Cardiac muscle cell (in vitro differentiated cells and primary cell): ENCODE results near the gene STAT2. TPM values are rescaled to one million over a fixed set of nuclear protein-coding genes. Genes with fewer than 3 reads are reported as not detected.

Source experiments
- DNase-seq, 2 donors: peaks; one replicate each; pipeline versions ENCODE4 v3.0.0 to v3.0.0-alpha.2; 2010 to 2017; ENCODE audit warnings: low read depth in 1 of 2, low spot score in 1 of 2
- H3K27ac ChIP-seq: fragments of 200-600 bp; sonication (generic); 2 replicates; pipeline ENCODE4 v1.5.1; 2016
- H3K27me3 ChIP-seq: fragments of 200-600 bp; sonication (generic); 2 replicates; pipeline ENCODE4 v1.6.0; 2016; ENCODE audit warnings: control low read depth
- H3K36me3 ChIP-seq: fragments of 200-600 bp; sonication (generic); 2 replicates; pipeline ENCODE4 v1.5.1; 2016; ENCODE audit warnings: control low read depth
- H3K4me1 ChIP-seq: fragments of 200-600 bp; sonication (generic); 2 replicates; pipeline ENCODE4 v1.8.1; 2017; ENCODE audit warnings: low read depth, mild to moderate bottlenecking, mixed run types
- H3K4me3 ChIP-seq: fragments of 200-600 bp; sonication (generic); 2 replicates; pipeline ENCODE4 v1.5.1; 2016; ENCODE audit warnings: mild to moderate bottlenecking
- H3K9me3 ChIP-seq: fragments of 200-600 bp; sonication (generic); 2 replicates; pipeline ENCODE4 v1.5.1; 2017; ENCODE audit warnings: low read depth, mild to moderate bottlenecking, control low read depth
- polyA plus RNA-seq: library from polyadenylated mRNA; unstranded; fragments of >200 nt; fragmentation: Nextera tagmentation; extraction: Ambion mirVana; gene quantifications from 2 replicates; pipeline ENCODE4 v1.2.1, GENCODE V29; 2016
- total RNA-seq: library from RNA; depleted of rRNA; stranded (reverse); fragments of >200 nt; gene quantifications from 2 replicates; pipeline ENCODE4 v1.2.3, GENCODE V29; 2016
- TF ChIP-seq, protein P1 (sequence below): IDR thresholded peaks from 2 replicates; pipeline ENCODE4 v1.5.1; 2012; ENCODE audit warnings: low read depth, mild to moderate bottlenecking, low read length

The STAT2 gene
- total and polyA plus RNA-seq, 2 experiments from 2014 or later: 56.2 to 78.7 TPM

DNA sequence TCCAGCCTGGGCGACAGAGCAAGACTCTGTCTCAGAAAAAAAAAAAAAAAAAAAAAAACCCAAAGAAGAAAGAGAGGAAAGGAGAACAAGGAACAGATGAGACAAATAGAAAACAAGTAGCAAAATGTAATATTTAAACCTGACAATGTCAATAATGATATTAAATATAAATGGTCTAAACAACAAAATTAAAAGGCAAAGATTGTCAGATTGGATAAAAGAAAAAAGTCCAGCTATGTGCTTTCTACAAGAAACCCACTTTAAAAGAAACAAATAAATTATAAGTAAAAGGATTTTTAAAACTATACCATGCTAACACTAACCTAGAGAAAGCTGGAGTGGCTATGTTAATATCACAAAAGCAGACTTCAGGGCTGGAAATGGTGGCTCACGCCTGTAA lies 32.4 kb upstream of the STAT2 start:
- no peaks in the 10 kb centered on the region for H3K4me1 ChIP-seq
- H3K36me3 ChIP-seq: no peaks in the 10 kb centered on the region
- no peaks in the 10 kb centered on the region for H3K9me3 ChIP-seq
- TF ChIP-seq, protein P1, sequence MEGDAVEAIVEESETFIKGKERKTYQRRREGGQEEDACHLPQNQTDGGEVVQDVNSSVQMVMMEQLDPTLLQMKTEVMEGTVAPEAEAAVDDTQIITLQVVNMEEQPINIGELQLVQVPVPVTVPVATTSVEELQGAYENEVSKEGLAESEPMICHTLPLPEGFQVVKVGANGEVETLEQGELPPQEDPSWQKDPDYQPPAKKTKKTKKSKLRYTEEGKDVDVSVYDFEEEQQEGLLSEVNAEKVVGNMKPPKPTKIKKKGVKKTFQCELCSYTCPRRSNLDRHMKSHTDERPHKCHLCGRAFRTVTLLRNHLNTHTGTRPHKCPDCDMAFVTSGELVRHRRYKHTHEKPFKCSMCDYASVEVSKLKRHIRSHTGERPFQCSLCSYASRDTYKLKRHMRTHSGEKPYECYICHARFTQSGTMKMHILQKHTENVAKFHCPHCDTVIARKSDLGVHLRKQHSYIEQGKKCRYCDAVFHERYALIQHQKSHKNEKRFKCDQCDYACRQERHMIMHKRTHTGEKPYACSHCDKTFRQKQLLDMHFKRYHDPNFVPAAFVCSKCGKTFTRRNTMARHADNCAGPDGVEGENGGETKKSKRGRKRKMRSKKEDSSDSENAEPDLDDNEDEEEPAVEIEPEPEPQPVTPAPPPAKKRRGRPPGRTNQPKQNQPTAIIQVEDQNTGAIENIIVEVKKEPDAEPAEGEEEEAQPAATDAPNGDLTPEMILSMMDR: no peak
- DNase-seq: no peak
- no peak overlapping the region for H3K4me3 ChIP-seq
- no peak overlapping the region for H3K27ac ChIP-seq
- H3K27me3 ChIP-seq: no peaks in the 10 kb centered on the region

- no peak for DNase-seq
- Histone ChIP-seq H3K27ac (no peak overlapping the region), H3K27me3 (no peaks in the 10 kb centered on the region), H3K4me1 (no peaks in the 10 kb centered on the region), H3K36me3 (no peaks in the 10 kb centered on the region), H3K9me3 (no peaks in the 10 kb centered on the region), H3K4me3 (no peak overlapping the region)
- TF ChIP-seq, protein P1: no peak
These were observed 31.8 kb upstream of the STAT2 start for GRCh38 chr12:56391721-56392120.

DNA sequence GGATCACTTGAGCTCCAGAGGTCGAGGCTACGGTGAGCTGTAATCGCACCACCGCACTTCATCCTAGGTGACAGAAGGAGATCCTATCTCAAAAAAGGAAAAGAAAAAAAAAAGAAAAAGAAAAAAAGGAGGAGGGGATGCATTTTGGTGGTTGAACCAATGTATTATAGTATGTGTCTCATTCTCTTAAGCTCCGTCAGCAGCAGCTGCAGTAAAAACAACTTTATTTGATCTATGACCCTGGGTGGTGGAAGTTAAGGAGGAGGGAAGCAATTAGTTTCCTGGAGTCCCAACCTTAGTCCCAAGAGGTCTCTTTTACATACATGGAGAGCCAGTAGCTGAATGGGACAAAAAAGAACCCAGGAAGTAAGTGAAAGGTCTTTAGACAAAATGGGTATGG lies 29.5 kb upstream of the STAT2 start:
- Histone ChIP-seq H3K27ac (no peak overlapping the region), H3K36me3 (no peaks in the 10 kb centered on the region), H3K9me3 (no peaks in the 10 kb centered on the region), H3K4me1 (no peaks in the 10 kb centered on the region), H3K27me3 (no peaks in the 10 kb centered on the region), H3K4me3 (no peak overlapping the region)
- no peak for DNase-seq
- TF ChIP-seq, protein P1: no peak

GRCh38 chr12:56387152-56387736 lies 27.3 kb upstream of the STAT2 start:
- Histone ChIP-seq H3K27me3 (no peaks in the 10 kb centered on the region), H3K9me3 (no peaks in the 10 kb centered on the region), H3K36me3 (no peaks in the 10 kb centered on the region), H3K4me1 (no peaks in the 10 kb centered on the region), H3K4me3 (no peak overlapping the region), H3K27ac (no peak overlapping the region)
- TF ChIP-seq, protein P1: no peak
- DNase-seq: peak in 1 of 2 donors; percentile 33

DNA sequence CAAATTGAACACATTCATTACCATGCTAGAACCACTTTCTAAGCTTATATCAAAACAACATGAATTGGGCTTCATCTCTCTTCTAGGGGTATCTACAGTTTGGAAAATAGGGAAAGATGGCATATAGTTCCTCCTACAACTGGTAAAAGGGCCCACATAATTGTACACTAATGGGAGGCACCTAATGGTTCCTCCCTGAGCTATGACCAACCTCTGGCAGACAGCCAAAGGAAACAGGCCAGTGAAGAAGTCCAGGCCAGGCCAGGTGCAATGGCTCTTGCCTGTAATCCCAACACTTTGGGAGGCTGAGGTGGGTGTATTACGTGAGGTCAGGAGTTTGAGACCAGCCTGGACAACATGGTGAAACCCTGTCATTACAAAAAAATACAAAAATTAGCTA lies 26.0 kb upstream of the STAT2 start:
- Histone ChIP-seq H3K4me3 (no peak overlapping the region), H3K27ac (no peak overlapping the region), H3K4me1 (no peaks in the 10 kb centered on the region), H3K9me3 (no peaks in the 10 kb centered on the region), H3K36me3 (no peaks in the 10 kb centered on the region), H3K27me3 (no peaks in the 10 kb centered on the region)
- peak in 1 of 2 donors; percentile 6 for DNase-seq
- TF ChIP-seq, protein P1: no peak

DNA sequence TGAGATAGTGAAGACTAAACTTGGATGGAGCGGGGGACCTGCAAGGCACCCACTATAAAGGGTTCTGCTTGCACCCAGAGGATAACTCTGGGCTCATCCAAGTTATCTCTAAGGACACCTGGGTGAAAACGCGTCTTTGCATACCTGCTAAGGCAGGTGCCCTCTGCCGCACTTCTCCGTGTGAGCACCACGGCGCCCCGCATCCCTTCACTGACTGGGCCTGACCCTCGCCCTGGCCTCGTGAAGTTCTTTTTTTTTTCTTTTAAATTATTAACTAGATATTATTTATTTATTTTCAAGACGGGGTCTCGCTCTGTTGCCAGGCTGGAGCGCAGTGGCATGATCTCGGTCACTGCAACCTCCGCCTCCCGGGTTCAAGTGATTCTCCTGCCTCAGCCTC lies 22.7 kb upstream of the STAT2 start:
- Histone ChIP-seq H3K4me3 (no peak overlapping the region), H3K27ac (no peak overlapping the region), H3K36me3 (no peaks in the 10 kb centered on the region), H3K27me3 (no peaks in the 10 kb centered on the region), H3K9me3 (no peaks in the 10 kb centered on the region), H3K4me1 (no peaks in the 10 kb centered on the region)
- TF ChIP-seq, protein P1: no peak
- DNase-seq: no peak
